ENCODE results near the gene NUCKS1.

DNA sequence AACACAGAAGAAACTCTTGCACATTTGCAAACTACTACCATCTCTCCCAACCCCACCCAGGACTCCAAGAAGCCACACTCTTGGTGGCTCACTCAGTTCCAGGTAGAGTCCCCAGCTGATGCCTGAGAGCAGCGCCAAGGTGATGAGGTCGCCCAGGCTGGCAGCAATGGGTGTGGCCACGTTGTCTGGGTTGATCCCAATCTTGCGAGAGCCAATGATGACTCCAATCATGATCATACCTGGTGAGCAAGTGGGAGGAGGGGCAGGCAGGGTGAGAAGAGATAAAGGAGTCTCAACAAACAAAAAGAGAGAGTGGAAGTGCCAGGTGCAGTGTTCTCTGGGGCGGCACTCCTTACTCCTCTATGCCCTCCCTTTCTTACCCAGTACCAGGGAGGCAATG, 48.6 kb upstream of the NUCKS1 start:
- TF ChIP-seq, protein P1, sequence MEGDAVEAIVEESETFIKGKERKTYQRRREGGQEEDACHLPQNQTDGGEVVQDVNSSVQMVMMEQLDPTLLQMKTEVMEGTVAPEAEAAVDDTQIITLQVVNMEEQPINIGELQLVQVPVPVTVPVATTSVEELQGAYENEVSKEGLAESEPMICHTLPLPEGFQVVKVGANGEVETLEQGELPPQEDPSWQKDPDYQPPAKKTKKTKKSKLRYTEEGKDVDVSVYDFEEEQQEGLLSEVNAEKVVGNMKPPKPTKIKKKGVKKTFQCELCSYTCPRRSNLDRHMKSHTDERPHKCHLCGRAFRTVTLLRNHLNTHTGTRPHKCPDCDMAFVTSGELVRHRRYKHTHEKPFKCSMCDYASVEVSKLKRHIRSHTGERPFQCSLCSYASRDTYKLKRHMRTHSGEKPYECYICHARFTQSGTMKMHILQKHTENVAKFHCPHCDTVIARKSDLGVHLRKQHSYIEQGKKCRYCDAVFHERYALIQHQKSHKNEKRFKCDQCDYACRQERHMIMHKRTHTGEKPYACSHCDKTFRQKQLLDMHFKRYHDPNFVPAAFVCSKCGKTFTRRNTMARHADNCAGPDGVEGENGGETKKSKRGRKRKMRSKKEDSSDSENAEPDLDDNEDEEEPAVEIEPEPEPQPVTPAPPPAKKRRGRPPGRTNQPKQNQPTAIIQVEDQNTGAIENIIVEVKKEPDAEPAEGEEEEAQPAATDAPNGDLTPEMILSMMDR (conservative IDR thresholded peaks at IDR 0.05 in 1 of 2, IDR thresholded peaks at IDR 0.05 in 1 of 2; ENCODE audit: extremely low read depth in 1 of 2, insufficient read depth in 1 of 2, low read depth in 1 of 2, low read length in 2 of 2): no peak
- no peak for TF ChIP-seq EZH2 (IDR thresholded peaks at IDR 0.05; ENCODE audit: borderline replicate concordance, low read length)
